Kidney (tissue), 14 donors: Measurements from ENCODE around the gene B4GALNT1. TPM values are rescaled to one million over a fixed set of nuclear protein-coding genes. Genes with fewer than 3 reads are reported as not detected.
A peak's percentile ranks its signal among the peaks of the same experiment; 100 is the strongest.
"Not testable (repeated sequence)": the region's sequence is repeated elsewhere in the genome, so short reads cannot be mapped to it uniquely, and the experiment has no call there.

Experiments used
- DNase-seq, 5 donors: peaks; one replicate each; pipeline ENCODE4 v3.0.0-alpha.2; 2013 to 2020
- FAIRE-seq: peaks from 2 replicates; lab custom pipeline; 2012; peaks lifted over from hg19 to GRCh38; lab: Jason Lieb, UNC
- H3K27ac ChIP-seq, 2 donors: one replicate each; pipeline ENCODE4 v1.7.0; 2013; ENCODE audit warnings: low read depth in 2 of 2, low read length in 2 of 2, inconsistent platforms in 1 of 2
- H3K27me3 ChIP-seq: one replicate; pipeline ENCODE4 v1.7.1; 2013; ENCODE audit warnings: low read length, inconsistent platforms; ENCODE audit not compliant: control insufficient read depth, insufficient read depth
- H3K36me3 ChIP-seq, 3 donors: one replicate each; pipeline versions ENCODE4 v1.7.0 to v1.7.1; 2013; ENCODE audit warnings: low read length in 3 of 3, control low read depth in 1 of 3, inconsistent platforms in 1 of 3; ENCODE audit not compliant: insufficient read depth in 3 of 3, control insufficient read depth in 2 of 3
- H3K4me1 ChIP-seq, 3 donors: one replicate each; pipeline versions ENCODE4 v1.7.0 to v1.7.1; 2013; ENCODE audit warnings: low read length in 3 of 3, inconsistent platforms in 1 of 3, low read depth in 1 of 3; ENCODE audit not compliant: control insufficient read depth in 2 of 3, insufficient read depth in 2 of 3
- H3K4me3 ChIP-seq, 3 donors: one replicate each; pipeline versions ENCODE4 v1.7.0 to v1.8.1; 2013; ENCODE audit warnings: low read length in 3 of 3, control low read depth in 1 of 3, inconsistent platforms in 1 of 3
- H3K9ac ChIP-seq, 3 donors: one replicate each; pipeline versions ENCODE4 v1.7.0 to v1.7.1; 2013; ENCODE audit warnings: low read length in 3 of 3, control low read depth in 1 of 3, inconsistent platforms in 1 of 3
- H3K9me3 ChIP-seq, 3 donors: one replicate each; pipeline versions ENCODE4 v1.7.0 to v1.7.1; 2013; ENCODE audit warnings: low read length in 3 of 3, control low read depth in 1 of 3, inconsistent platforms in 1 of 3; ENCODE audit not compliant: control insufficient read depth in 2 of 3, insufficient read depth in 1 of 3
- CTCF ChIP-seq: IDR thresholded peaks from 3 replicates; pipeline ENCODE4 v1.5.1; 2012; ENCODE audit warnings: mild to moderate bottlenecking, moderate library complexity, borderline replicate concordance; ENCODE audit not compliant: insufficient read depth; ENCODE audit errors: extremely low read depth
- intact Hi-C: fragments of 100-400 bp; cut with DNase I; formaldehyde crosslinking; loops from one replicate; pipeline ENCODE4 v1.11.1; 2022
- polyA plus RNA-seq: library from polyadenylated mRNA; stranded (reverse); fragments of 350-450 nt; fragmentation: Illumina TruSeq; extraction: RNeasy Lipid Tissue Mini Kit (QIAGEN cat#74804); gene quantifications from one replicate; pipeline ENCODE4 v1.2.3, GENCODE V29; 2014; ENCODE audit warnings: low read depth, low replicate concordance; ENCODE audit not compliant: insufficient read depth
- total RNA-seq: library from RNA; stranded (reverse); fragmentation: NEBNext Ultra II Directional; extraction: Animal tissue kit (Norgen Biotek cat#: 25700); gene quantifications from one replicate; pipeline ENCODE4 v1.2.1, GENCODE V29; 2021
- donor health status: control.
- donor health status: control.
- donor health status: control.
- donor health status: control.
- donor health status: control.
- donor health status: DM: yes; HTN: yes; CAD: no.
- donor health status: Normal renal cell carcinoma (clear cell type).

The B4GALNT1 gene
- total and polyA plus RNA-seq, 2 donors from 2014 or later: 1.6 to 2.0 TPM

- no peak for TF ChIP-seq CTCF
- Histone ChIP-seq H3K4me1 (no peaks in the 10 kb centered on the region), H3K27me3 (no peaks in the 10 kb centered on the region), H3K9ac (no peak overlapping the region), H3K4me3 (no peak overlapping the region), H3K27ac (no peak overlapping the region), H3K36me3 (no peaks in the 10 kb centered on the region), H3K9me3 (no peaks in the 10 kb centered on the region)
- intact Hi-C loops: no loop called here
- FAIRE-seq (no peak), DNase-seq (no peak)
These were observed 39.8 kb upstream of the B4GALNT1 start for GRCh38 chr12:57672801-57673200.

GRCh38 chr12:57671811-57672210 lies 38.8 kb upstream of the B4GALNT1 start:
- FAIRE-seq, H3K4me1 ChIP-seq: not testable (repeated sequence)

GRCh38 chr12:57669691-57670090 lies 36.7 kb upstream of the B4GALNT1 start:
- DNase-seq, intact Hi-C loops, H3K36me3 ChIP-seq, H3K27me3 ChIP-seq, H3K4me3 ChIP-seq, H3K9me3 ChIP-seq, FAIRE-seq, H3K4me1 ChIP-seq, H3K9ac ChIP-seq, H3K27ac ChIP-seq: not testable (repeated sequence)

More at GRCh38 chr12:57671811-57672210, 38.8 kb upstream of the B4GALNT1 start:
- H3K27me3 ChIP-seq, DNase-seq, intact Hi-C loops, H3K9me3 ChIP-seq, H3K9ac ChIP-seq, H3K4me3 ChIP-seq, H3K27ac ChIP-seq, H3K36me3 ChIP-seq: not testable (repeated sequence)

GRCh38 chr12:57666897-57667296 lies 33.9 kb upstream of the B4GALNT1 start:
- FAIRE-seq (no peak), DNase-seq (no peak)
- H3K4me1 ChIP-seq: no peaks in the 10 kb centered on the region
- H3K4me3 ChIP-seq: no peak overlapping the region
- H3K27ac ChIP-seq: no peak overlapping the region
- H3K9me3 ChIP-seq: no peaks in the 10 kb centered on the region
- intact Hi-C loops: no loop called here
- no peak overlapping the region for H3K9ac ChIP-seq
- no peak for TF ChIP-seq CTCF
- H3K36me3 ChIP-seq: no peaks in the 10 kb centered on the region
- H3K27me3 ChIP-seq: no peaks in the 10 kb centered on the region

- not testable (repeated sequence) for H3K4me1 ChIP-seq
These were observed 32.2 kb upstream of the B4GALNT1 start for GRCh38 chr12:57665066-57665820.

More at GRCh38 chr12:57665066-57665820, 32.2 kb upstream of the B4GALNT1 start:
- FAIRE-seq, H3K9me3 ChIP-seq, H3K4me3 ChIP-seq, H3K36me3 ChIP-seq, H3K9ac ChIP-seq, intact Hi-C loops, H3K27ac ChIP-seq, H3K27me3 ChIP-seq: not testable (repeated sequence)
- peak in 1 of 5 donors; percentile 77 for DNase-seq
